Adrenal gland (tissue), 5 donors: Measurements from ENCODE around the gene PXDN.

Experiments used
- POLR2A ChIP-seq, 2 donors: fragments of 450-650 bp; IDR thresholded peaks; one replicate each; pipeline ENCODE4 v1.6.1; 2017; ENCODE audit warnings: antibody characterized with exemption in 2 of 2, mild to moderate bottlenecking in 2 of 2, moderate library complexity in 1 of 2
- TF ChIP-seq, protein P1 (sequence below), 6 experiments: fragments of 450-650 bp in 4 of 6; fragments of 200-600 bp in 2 of 6; sonication (generic) in 1 of 6; IDR thresholded peaks; 1 replicate in 5 of 6; 2 replicates in 1 of 6; pipeline versions ENCODE4 v1.5.1 to v1.8.0; 2016 to 2021; ENCODE audit warnings: antibody characterized with exemption in 6 of 6, mild to moderate bottlenecking in 2 of 6, moderate library complexity in 1 of 6
- donor health status: DM: no; HTN: no; CAD: no.

DNA sequence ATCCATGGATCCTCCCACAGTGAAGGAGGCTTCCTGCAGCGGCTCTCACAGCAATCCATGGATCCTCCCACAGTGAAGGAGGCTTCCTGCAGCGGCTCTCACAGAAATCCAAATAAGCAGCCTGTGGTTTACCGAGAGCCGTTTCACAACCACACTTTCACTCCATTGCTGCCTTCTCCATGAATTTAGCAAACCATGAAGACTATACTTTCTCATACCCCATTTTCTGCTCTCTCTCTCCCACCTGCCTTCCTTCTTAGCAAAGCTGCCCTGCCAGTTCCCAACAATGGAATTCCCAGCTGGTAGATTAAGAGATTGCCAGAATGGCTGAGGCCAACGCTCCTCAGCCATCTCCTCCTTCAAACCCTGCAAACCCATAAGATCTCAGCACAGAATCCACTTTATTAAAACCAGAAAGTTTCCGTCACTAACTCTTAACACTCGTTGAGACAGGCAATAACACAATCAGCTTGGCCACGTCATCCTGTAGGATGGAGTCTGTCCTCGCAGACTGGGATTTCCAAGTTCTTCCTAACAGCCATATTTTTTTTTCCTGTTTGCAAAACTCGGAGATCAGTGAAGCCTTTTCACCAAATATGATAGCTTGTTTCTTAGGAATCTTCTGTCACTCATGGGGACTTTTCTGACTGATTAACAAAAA is 162.2 kb downstream of the PXDN start:
- no peak for TF ChIP-seq POLR2A (IDR thresholded peaks at IDR 0.05)
- TF ChIP-seq, protein P1, sequence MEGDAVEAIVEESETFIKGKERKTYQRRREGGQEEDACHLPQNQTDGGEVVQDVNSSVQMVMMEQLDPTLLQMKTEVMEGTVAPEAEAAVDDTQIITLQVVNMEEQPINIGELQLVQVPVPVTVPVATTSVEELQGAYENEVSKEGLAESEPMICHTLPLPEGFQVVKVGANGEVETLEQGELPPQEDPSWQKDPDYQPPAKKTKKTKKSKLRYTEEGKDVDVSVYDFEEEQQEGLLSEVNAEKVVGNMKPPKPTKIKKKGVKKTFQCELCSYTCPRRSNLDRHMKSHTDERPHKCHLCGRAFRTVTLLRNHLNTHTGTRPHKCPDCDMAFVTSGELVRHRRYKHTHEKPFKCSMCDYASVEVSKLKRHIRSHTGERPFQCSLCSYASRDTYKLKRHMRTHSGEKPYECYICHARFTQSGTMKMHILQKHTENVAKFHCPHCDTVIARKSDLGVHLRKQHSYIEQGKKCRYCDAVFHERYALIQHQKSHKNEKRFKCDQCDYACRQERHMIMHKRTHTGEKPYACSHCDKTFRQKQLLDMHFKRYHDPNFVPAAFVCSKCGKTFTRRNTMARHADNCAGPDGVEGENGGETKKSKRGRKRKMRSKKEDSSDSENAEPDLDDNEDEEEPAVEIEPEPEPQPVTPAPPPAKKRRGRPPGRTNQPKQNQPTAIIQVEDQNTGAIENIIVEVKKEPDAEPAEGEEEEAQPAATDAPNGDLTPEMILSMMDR (IDR thresholded peaks at IDR 0.05), result no peak
